CD14-positive monocyte (primary cell): ENCODE measurements around the gene PDZD7. TPM values are rescaled to one million over a fixed set of nuclear protein-coding genes. Genes with fewer than 3 reads are reported as not detected.

Experiments
- DNase-seq, 3 donors: peaks; one replicate each; pipeline ENCODE4 v3.0.0-alpha.2; 2011 to 2022
- H2AFZ ChIP-seq: 2 replicates; pipeline ENCODE4 v1.6.0; 2012; ENCODE audit warnings: mild to moderate bottlenecking, low read depth, low read length, inconsistent platforms; ENCODE audit not compliant: insufficient read depth, poor library complexity, severe bottlenecking
- H3K27ac ChIP-seq, 2 donors: 1 replicate in 1 of 2; 2 replicates in 1 of 2; pipeline ENCODE4 v1.5.1; 2012 to 2013; ENCODE audit warnings: low read length in 2 of 2, control low read depth in 1 of 2, inconsistent platforms in 1 of 2, low read depth in 1 of 2, mild to moderate bottlenecking in 1 of 2
- H3K27me3 ChIP-seq, 2 donors: one replicate each; pipeline versions ENCODE4 v1.6.0 to v1.6.1; 2011 to 2013; ENCODE audit warnings: low read length in 2 of 2; ENCODE audit not compliant: control insufficient read depth in 2 of 2, insufficient read depth in 2 of 2
- H3K36me3 ChIP-seq, 2 donors: replicated peaks in 1 of 2; 1 replicate in 1 of 2; 2 replicates in 1 of 2; pipeline versions ENCODE4 v1.5.1 to v1.6.1; 2012 to 2013; ENCODE audit warnings: low read length in 2 of 2, control low read depth in 1 of 2, inconsistent platforms in 1 of 2, mild to moderate bottlenecking in 1 of 2; ENCODE audit not compliant: insufficient read depth in 2 of 2, control insufficient read depth in 1 of 2
- H3K4me1 ChIP-seq, 2 donors: 1 replicate in 1 of 2; 2 replicates in 1 of 2; pipeline versions ENCODE4 v1.5.1 to v1.6.1; 2012 to 2013; ENCODE audit warnings: low read length in 2 of 2, control low read depth in 1 of 2, inconsistent platforms in 1 of 2, mild to moderate bottlenecking in 1 of 2, moderate library complexity in 1 of 2; ENCODE audit not compliant: insufficient read depth in 2 of 2, control insufficient read depth in 1 of 2
- H3K4me2 ChIP-seq: replicated peaks from 2 replicates; pipeline ENCODE3; 2012; ENCODE audit warnings: low read length, moderate library complexity, mild to moderate bottlenecking; ENCODE audit not compliant: poor library complexity, severe bottlenecking; ENCODE audit errors: extremely low read depth
- H3K4me3 ChIP-seq, 3 experiments: fragments of 200-600 bp in 1 of 3; sonication (generic) in 1 of 3; replicated peaks in 1 of 3; 1 replicate in 2 of 3; 2 replicates in 1 of 3; pipeline ENCODE4 v1.5.1; 2011 to 2013; ENCODE audit warnings: low read length in 3 of 3, mild to moderate bottlenecking in 3 of 3, control low read depth in 2 of 3, low read depth in 2 of 3, inconsistent platforms in 1 of 3, moderate library complexity in 1 of 3
- H3K79me2 ChIP-seq: 2 replicates; pipeline ENCODE4 v1.6.0; 2012; ENCODE audit warnings: mild to moderate bottlenecking, control low read depth, inconsistent platforms, low read length, moderate library complexity; ENCODE audit not compliant: insufficient read depth
- H3K9ac ChIP-seq: 2 replicates; pipeline ENCODE4 v1.6.0; 2017; ENCODE audit warnings: low read length, mild to moderate bottlenecking; ENCODE audit not compliant: insufficient read depth, poor library complexity, severe bottlenecking
- H3K9me3 ChIP-seq, 2 donors: replicated peaks in 1 of 2; 1 replicate in 1 of 2; 2 replicates in 1 of 2; pipeline versions ENCODE4 v1.5.1 to v1.6.1; 2012 to 2013; ENCODE audit warnings: low read length in 2 of 2, control low read depth in 1 of 2; ENCODE audit not compliant: control insufficient read depth in 1 of 2, insufficient read depth in 1 of 2
- H4K20me1 ChIP-seq: 2 replicates; pipeline ENCODE4 v1.6.0; 2012; ENCODE audit warnings: mild to moderate bottlenecking, low read length, control low read depth, moderate library complexity; ENCODE audit not compliant: insufficient read depth
- H3K27ac Mint-ChIP-seq, 7 donors: one replicate each; pipeline ENCODE4 v1.8.0; 2020; ENCODE audit warnings: mild to moderate bottlenecking in 7 of 7, mixed read lengths in 7 of 7, moderate library complexity in 6 of 7, inconsistent platforms in 2 of 7
- H3K27me3 Mint-ChIP-seq, 3 donors: one replicate each; pipeline ENCODE4 v1.8.0; 2021 to 2022; ENCODE audit warnings: low read depth in 3 of 3, mild to moderate bottlenecking in 3 of 3, mixed read lengths in 3 of 3, moderate library complexity in 3 of 3, inconsistent platforms in 1 of 3
- H3K36me3 Mint-ChIP-seq, 2 donors: one replicate each; pipeline ENCODE4 v1.8.0; 2020; ENCODE audit warnings: mixed read lengths in 2 of 2, inconsistent platforms in 1 of 2, mild to moderate bottlenecking in 1 of 2
- H3K4me1 Mint-ChIP-seq: one replicate; pipeline ENCODE4 v1.8.0; 2020; ENCODE audit warnings: mild to moderate bottlenecking, mixed read lengths
- H3K4me3 Mint-ChIP-seq, 2 donors: one replicate each; pipeline ENCODE4 v1.8.0; 2020; ENCODE audit warnings: mild to moderate bottlenecking in 2 of 2, mixed read lengths in 2 of 2, moderate library complexity in 1 of 2
- H3K9me3 Mint-ChIP-seq, 7 donors: one replicate each; pipeline ENCODE4 v1.8.0; 2020 to 2022; ENCODE audit warnings: mixed read lengths in 7 of 7, mild to moderate bottlenecking in 6 of 7, moderate library complexity in 6 of 7, inconsistent platforms in 2 of 7
- CTCF ChIP-seq: fragments of 200-600 bp; IDR thresholded peaks from one replicate; pipeline ENCODE4 v1.8.0; 2022; ENCODE audit warnings: antibody characterized with exemption, mild to moderate bottlenecking
- WGBS: methylation state at CpG from one replicate; pipeline ENCODE4 v1.1.5; 2013; ENCODE audit warnings: missing lambda C conversion rate; ENCODE audit not compliant: insufficient coverage; 5-methylcytosine and 5-hydroxymethylcytosine counted together
- intact Hi-C, 2 donors: fragments of 100-400 bp; cut with micrococcal nuclease; formaldehyde crosslinking; loops; one replicate each; pipeline versions ENCODE4 v1.15.0 to v1.15.1; 2023
- polyA plus RNA-seq, 3 donors: library from polyadenylated mRNA; depleted of rRNA in 1 of 3; unstranded in 2 of 3; stranded (reverse) in 1 of 3; fragments of 300-500 nt in 2 of 3; fragments of >200 nt in 1 of 3; fragmentation: Illumina TruSeq in 2 of 3; gene quantifications; 1 replicate in 2 of 3; 2 replicates in 1 of 3; pipeline ENCODE4 v1.2.3, GENCODE V29; 2012 to 2021

The PDZD7 gene
- polyA plus RNA-seq, 3 donors = 0.73 TPM; not detected in 2

- H3K36me3 Mint-ChIP-seq = peaks cover 51 to 58% of the 10 kb centered on the region in 2 donors
- no peak overlapping the region for H3K9ac ChIP-seq
- no peak for TF ChIP-seq CTCF
- peaks cover 0 to 3% of the 10 kb centered on the region in 2 donors for H3K27me3 ChIP-seq
- H3K27ac ChIP-seq = no peak overlapping the region
- no peaks in the 10 kb centered on the region for H3K79me2 ChIP-seq
- peaks cover 23% of the 10 kb centered on the region for H3K4me1 Mint-ChIP-seq
- no peak overlapping the region for H3K4me3 Mint-ChIP-seq
- DNase-seq = no peak
- no peaks in the 10 kb centered on the region for H3K9me3 Mint-ChIP-seq
- no peak overlapping the region for H3K4me3 ChIP-seq
- peaks cover 14% of the 10 kb centered on the region for H4K20me1 ChIP-seq
- WGBS = 95% methylated on average over 2 of the region's 3 CpGs
- peaks cover 47 to 54% of the 10 kb centered on the region in 2 donors for H3K36me3 ChIP-seq
- H3K27ac Mint-ChIP-seq = no peak overlapping the region
- peaks cover under 1 to 2% (median 1%) of the 10 kb centered on the region in 3 donors for H3K27me3 Mint-ChIP-seq
- H2AFZ ChIP-seq = no peak overlapping the region
- peaks cover 14 to 22% of the 10 kb centered on the region in 2 donors for H3K4me1 ChIP-seq
- intact Hi-C loops = loop anchor here in 1 of 2 donors (5.0 kb wide), 1 partner anchor 102 kb away; no protein-coding TSS in a partner anchor
- H3K4me2 ChIP-seq = no peak overlapping the region
- no peaks in the 10 kb centered on the region for H3K9me3 ChIP-seq
Measured at GRCh38 chr10:101040061-101040460, 9.1 kb upstream of the PDZD7 start.

DNA sequence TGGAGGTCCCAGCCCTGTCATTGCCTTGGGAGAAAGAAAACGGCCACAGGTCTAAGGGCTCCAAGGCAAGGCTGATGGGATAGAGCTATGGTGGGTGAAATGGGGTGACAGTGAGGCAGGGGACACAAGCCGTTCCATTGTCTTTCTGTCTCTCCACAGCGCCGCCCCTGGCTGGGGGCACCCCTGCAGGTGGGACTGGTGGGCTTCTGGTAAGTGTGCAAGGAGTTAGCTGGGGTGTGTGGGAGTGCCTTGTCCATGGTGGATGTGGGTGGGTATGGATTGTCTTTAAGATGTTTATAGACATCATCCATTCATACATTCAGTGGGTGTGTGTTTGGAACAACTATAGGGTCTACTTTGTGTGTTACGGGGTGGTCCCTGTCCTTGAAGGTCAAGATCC, 7.6 kb upstream of the PDZD7 start:
- H3K4me1 Mint-ChIP-seq = peaks cover 25% of the 10 kb centered on the region
- Histone ChIP-seq H3K79me2 (peaks cover under 1% of the 10 kb centered on the region), H2AFZ (no peak overlapping the region), H3K9me3 (no peaks in the 10 kb centered on the region), H3K4me3 (no peak overlapping the region), H3K9ac (no peak overlapping the region), H3K36me3 (peaks cover 51 to 61% of the 10 kb centered on the region in 2 donors), H3K27ac (no peak overlapping the region), H3K27me3 (no peaks in the 10 kb centered on the region), H3K4me2 (no peak overlapping the region), H4K20me1 (peaks cover 17% of the 10 kb centered on the region), H3K4me1 (peaks cover 12 to 21% of the 10 kb centered on the region in 2 donors)
- H3K27me3 Mint-ChIP-seq = peaks cover 0 to 2% (median 0%) of the 10 kb centered on the region in 3 donors
- no peak overlapping the region for H3K27ac Mint-ChIP-seq
- H3K36me3 Mint-ChIP-seq = peaks cover 61 to 67% of the 10 kb centered on the region in 2 donors
- WGBS = 94% methylated on average over 4 of the region's 5 CpGs
- TF ChIP-seq CTCF = no peak
- DNase-seq = no peak
- no peak overlapping the region for H3K4me3 Mint-ChIP-seq
- intact Hi-C loops = no loop called here
- no peaks in the 10 kb centered on the region for H3K9me3 Mint-ChIP-seq
